HEK293 (cell line): ENCODE data around the gene MUC2.

ENCODE experiments used
- CTCF ChIA-PET: fragments of 350-600 bp; formaldehyde crosslinking; extraction: SDS; loops from one replicate; lab custom pipeline; 2021; ENCODE audit warnings: antibody characterized with exemption; lab: Yijun Ruan, JAX
- POLR2A ChIA-PET: fragments of 300-600 bp; formaldehyde crosslinking; extraction: SDS; loops from one replicate; lab custom pipeline; 2020; ENCODE audit warnings: antibody characterized with exemption, inconsistent platforms; lab: Yijun Ruan, JAX
- H3K27ac ChIP-seq: fragments of 200-500 bp; sonication (Bioruptor generic); 2 replicates; pipeline ENCODE4 v1.5.1; 2014; ENCODE audit warnings: low read depth, low read length, control low read depth, inconsistent platforms; ENCODE audit errors: extremely low read depth
- H3K36me3 ChIP-seq, 2 experiments: fragments of 200-500 bp in 1 of 2; sonication (Bioruptor generic) in 1 of 2; 1 replicate in 1 of 2; 2 replicates in 1 of 2; pipeline ENCODE4 v1.5.1; 2014 to 2017; ENCODE audit warnings: inconsistent platforms in 2 of 2, low read length in 2 of 2; ENCODE audit not compliant: control insufficient read depth in 2 of 2, insufficient read depth in 1 of 2
- H3K4me1 ChIP-seq: fragments of 200-500 bp; sonication (Bioruptor generic); 2 replicates; pipeline ENCODE4 v1.5.1; 2014; ENCODE audit warnings: mild to moderate bottlenecking, low read length, inconsistent platforms; ENCODE audit not compliant: control insufficient read depth, insufficient read depth
- H3K4me3 ChIP-seq: 2 replicates; pipeline ENCODE4 v1.5.1; 2011; ENCODE audit warnings: low read depth, mild to moderate bottlenecking, control low read depth, low read length, moderate library complexity
- H3K9me3 ChIP-seq: fragments of 200-500 bp; sonication (Bioruptor generic); 2 replicates; pipeline ENCODE4 v1.5.1; 2014; ENCODE audit warnings: low read depth, low read length, inconsistent platforms; ENCODE audit not compliant: control insufficient read depth, insufficient read depth
- BCL6B ChIP-seq: fragments of 450-650 bp; formaldehyde crosslinking; IDR thresholded peaks from 2 replicates; pipeline ENCODE4 v1.5.1; 2017; ENCODE audit warnings: missing biosample characterization, missing genetic modification characterization
- GLIS1 ChIP-seq: fragments of 450-650 bp; formaldehyde crosslinking; IDR thresholded peaks from 2 replicates; pipeline ENCODE4 v1.5.1; 2016; ENCODE audit warnings: missing biosample characterization, missing genetic modification characterization
- KLF8 ChIP-seq: fragments of 450-650 bp; formaldehyde crosslinking; IDR thresholded peaks from 2 replicates; pipeline ENCODE4 v1.5.1; 2016; ENCODE audit warnings: missing biosample characterization, missing genetic modification characterization
- SP7 ChIP-seq: fragments of 450-650 bp; formaldehyde crosslinking; IDR thresholded peaks from 2 replicates; pipeline ENCODE4 v1.5.1; 2016; ENCODE audit warnings: missing biosample characterization, missing genetic modification characterization
- ZBTB17 ChIP-seq: fragments of 450-650 bp; formaldehyde crosslinking; IDR thresholded peaks from 2 replicates; pipeline ENCODE4 v1.5.1; 2016; ENCODE audit warnings: missing biosample characterization, missing genetic modification characterization
- ZBTB48 ChIP-seq: fragments of 450-650 bp; formaldehyde crosslinking; IDR thresholded peaks from 2 replicates; pipeline ENCODE4 v1.5.1; 2016; ENCODE audit warnings: missing biosample characterization, missing genetic modification characterization
- ZFHX2 ChIP-seq: fragments of 450-650 bp; formaldehyde crosslinking; conservative IDR thresholded peaks from 2 replicates; pipeline ENCODE4 v1.5.1; 2016; ENCODE audit warnings: missing biosample characterization, missing genetic modification characterization
- ZNF133 ChIP-seq: fragments of 450-650 bp; formaldehyde crosslinking; IDR thresholded peaks from 2 replicates; pipeline ENCODE4 v1.5.1; 2016; ENCODE audit warnings: missing biosample characterization, missing genetic modification characterization
- ZNF18 ChIP-seq: fragments of 450-650 bp; formaldehyde crosslinking; IDR thresholded peaks from 2 replicates; pipeline ENCODE4 v1.5.1; 2016; ENCODE audit warnings: missing biosample characterization, missing genetic modification characterization
- ZNF202 ChIP-seq: fragments of 450-650 bp; formaldehyde crosslinking; IDR thresholded peaks from 2 replicates; pipeline ENCODE4 v1.5.1; 2016; ENCODE audit warnings: missing biosample characterization, missing genetic modification characterization, borderline replicate concordance
- ZNF211 ChIP-seq: fragments of 450-650 bp; formaldehyde crosslinking; IDR thresholded peaks from 2 replicates; pipeline ENCODE4 v1.5.1; 2016; ENCODE audit warnings: low read depth, missing biosample characterization, missing genetic modification characterization
- ZNF416 ChIP-seq: fragments of 450-650 bp; formaldehyde crosslinking; IDR thresholded peaks from 2 replicates; pipeline ENCODE4 v1.5.1; 2016; ENCODE audit warnings: missing biosample characterization, missing genetic modification characterization
- ZNF514 ChIP-seq: fragments of 450-650 bp; formaldehyde crosslinking; IDR thresholded peaks from 2 replicates; pipeline ENCODE4 v1.5.1; 2016; ENCODE audit warnings: missing biosample characterization, missing genetic modification characterization
- ZNF596 ChIP-seq: fragments of 450-650 bp; IDR thresholded peaks from 2 replicates; pipeline ENCODE4 v1.5.0; 2018; ENCODE audit warnings: missing biosample characterization, mild to moderate bottlenecking, missing genetic modification characterization, moderate library complexity
- ZNF658 ChIP-seq: fragments of 450-650 bp; formaldehyde crosslinking; IDR thresholded peaks from 2 replicates; pipeline ENCODE4; 2016; ENCODE audit warnings: missing biosample characterization, missing genetic modification characterization
- TF ChIP-seq, protein P1 (sequence below): fragments of 450-650 bp; formaldehyde crosslinking; IDR thresholded peaks from 2 replicates; pipeline ENCODE4 v1.5.1; 2016; ENCODE audit warnings: missing biosample characterization, missing genetic modification characterization, borderline replicate concordance
- TF ChIP-seq, protein P2 (sequence below): fragments of 450-650 bp; formaldehyde crosslinking; IDR thresholded peaks from 2 replicates; pipeline ENCODE4 v1.5.1; 2017; ENCODE audit warnings: missing biosample characterization, missing genetic modification characterization
- TF ChIP-seq, protein P3 (sequence below): fragments of 450-650 bp; formaldehyde crosslinking; IDR thresholded peaks from 2 replicates; pipeline ENCODE4 v1.5.1; 2017; ENCODE audit warnings: missing biosample characterization, missing genetic modification characterization

The MUC2 gene

GRCh38 chr11:1031121-1031899, 43.4 kb upstream of the MUC2 start:
- Histone ChIP-seq H3K27ac (no peak overlapping the region), H3K36me3 (no peaks in the 10 kb centered on the region), H3K4me3 (no peak overlapping the region), H3K4me1 (no peaks in the 10 kb centered on the region), H3K9me3 (no peaks in the 10 kb centered on the region)
- POLR2A ChIA-PET = interaction anchor here (0.6 kb wide), 1 partner anchor 71 kb away, joined by 3 read pairs; no protein-coding TSS in a partner anchor
- CTCF ChIA-PET = no interaction called here
- TF ChIP-seq, protein P1, sequence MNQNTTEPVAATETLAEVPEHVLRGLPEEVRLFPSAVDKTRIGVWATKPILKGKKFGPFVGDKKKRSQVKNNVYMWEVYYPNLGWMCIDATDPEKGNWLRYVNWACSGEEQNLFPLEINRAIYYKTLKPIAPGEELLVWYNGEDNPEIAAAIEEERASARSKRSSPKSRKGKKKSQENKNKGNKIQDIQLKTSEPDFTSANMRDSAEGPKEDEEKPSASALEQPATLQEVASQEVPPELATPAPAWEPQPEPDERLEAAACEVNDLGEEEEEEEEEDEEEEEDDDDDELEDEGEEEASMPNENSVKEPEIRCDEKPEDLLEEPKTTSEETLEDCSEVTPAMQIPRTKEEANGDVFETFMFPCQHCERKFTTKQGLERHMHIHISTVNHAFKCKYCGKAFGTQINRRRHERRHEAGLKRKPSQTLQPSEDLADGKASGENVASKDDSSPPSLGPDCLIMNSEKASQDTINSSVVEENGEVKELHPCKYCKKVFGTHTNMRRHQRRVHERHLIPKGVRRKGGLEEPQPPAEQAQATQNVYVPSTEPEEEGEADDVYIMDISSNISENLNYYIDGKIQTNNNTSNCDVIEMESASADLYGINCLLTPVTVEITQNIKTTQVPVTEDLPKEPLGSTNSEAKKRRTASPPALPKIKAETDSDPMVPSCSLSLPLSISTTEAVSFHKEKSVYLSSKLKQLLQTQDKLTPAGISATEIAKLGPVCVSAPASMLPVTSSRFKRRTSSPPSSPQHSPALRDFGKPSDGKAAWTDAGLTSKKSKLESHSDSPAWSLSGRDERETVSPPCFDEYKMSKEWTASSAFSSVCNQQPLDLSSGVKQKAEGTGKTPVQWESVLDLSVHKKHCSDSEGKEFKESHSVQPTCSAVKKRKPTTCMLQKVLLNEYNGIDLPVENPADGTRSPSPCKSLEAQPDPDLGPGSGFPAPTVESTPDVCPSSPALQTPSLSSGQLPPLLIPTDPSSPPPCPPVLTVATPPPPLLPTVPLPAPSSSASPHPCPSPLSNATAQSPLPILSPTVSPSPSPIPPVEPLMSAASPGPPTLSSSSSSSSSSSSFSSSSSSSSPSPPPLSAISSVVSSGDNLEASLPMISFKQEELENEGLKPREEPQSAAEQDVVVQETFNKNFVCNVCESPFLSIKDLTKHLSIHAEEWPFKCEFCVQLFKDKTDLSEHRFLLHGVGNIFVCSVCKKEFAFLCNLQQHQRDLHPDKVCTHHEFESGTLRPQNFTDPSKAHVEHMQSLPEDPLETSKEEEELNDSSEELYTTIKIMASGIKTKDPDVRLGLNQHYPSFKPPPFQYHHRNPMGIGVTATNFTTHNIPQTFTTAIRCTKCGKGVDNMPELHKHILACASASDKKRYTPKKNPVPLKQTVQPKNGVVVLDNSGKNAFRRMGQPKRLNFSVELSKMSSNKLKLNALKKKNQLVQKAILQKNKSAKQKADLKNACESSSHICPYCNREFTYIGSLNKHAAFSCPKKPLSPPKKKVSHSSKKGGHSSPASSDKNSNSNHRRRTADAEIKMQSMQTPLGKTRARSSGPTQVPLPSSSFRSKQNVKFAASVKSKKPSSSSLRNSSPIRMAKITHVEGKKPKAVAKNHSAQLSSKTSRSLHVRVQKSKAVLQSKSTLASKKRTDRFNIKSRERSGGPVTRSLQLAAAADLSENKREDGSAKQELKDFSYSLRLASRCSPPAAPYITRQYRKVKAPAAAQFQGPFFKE = no peak
- TF ChIP-seq ZNF133 (tag by site-specific recombination) (no peak), ZNF202 (tag by site-specific recombination) (no peak), SP7 (tag by site-specific recombination) (no peak), ZBTB17 (tag by site-specific recombination) (no peak), ZBTB48 (no peak), ZNF211 (tag by site-specific recombination) (no peak), ZNF514 (tag by site-specific recombination) (no peak), ZNF596 (no peak)

GRCh38 chr11:1032310-1032891, 42.3 kb upstream of the MUC2 start:
- Histone ChIP-seq H3K27ac (no peak overlapping the region), H3K9me3 (no peaks in the 10 kb centered on the region), H3K4me3 (no peak overlapping the region), H3K36me3 (no peaks in the 10 kb centered on the region), H3K4me1 (no peaks in the 10 kb centered on the region)
- POLR2A ChIA-PET = no interaction called here
- CTCF ChIA-PET = no interaction called here
- TF ChIP-seq, protein P2, sequence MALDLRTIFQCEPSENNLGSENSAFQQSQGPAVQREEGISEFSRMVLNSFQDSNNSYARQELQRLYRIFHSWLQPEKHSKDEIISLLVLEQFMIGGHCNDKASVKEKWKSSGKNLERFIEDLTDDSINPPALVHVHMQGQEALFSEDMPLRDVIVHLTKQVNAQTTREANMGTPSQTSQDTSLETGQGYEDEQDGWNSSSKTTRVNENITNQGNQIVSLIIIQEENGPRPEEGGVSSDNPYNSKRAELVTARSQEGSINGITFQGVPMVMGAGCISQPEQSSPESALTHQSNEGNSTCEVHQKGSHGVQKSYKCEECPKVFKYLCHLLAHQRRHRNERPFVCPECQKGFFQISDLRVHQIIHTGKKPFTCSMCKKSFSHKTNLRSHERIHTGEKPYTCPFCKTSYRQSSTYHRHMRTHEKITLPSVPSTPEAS (tag by site-specific recombination) = 0 out of 2 replicates have a peak, but pooled peaks have one; percentile 56
- TF ChIP-seq ZNF18 (tag by site-specific recombination) = 0 out of 2 replicates have a peak, but pooled peaks have one; percentile 13
- 0 out of 2 replicates have a peak, but pooled peaks have one; percentile 16 for TF ChIP-seq ZFHX2
- TF ChIP-seq, protein P3, sequence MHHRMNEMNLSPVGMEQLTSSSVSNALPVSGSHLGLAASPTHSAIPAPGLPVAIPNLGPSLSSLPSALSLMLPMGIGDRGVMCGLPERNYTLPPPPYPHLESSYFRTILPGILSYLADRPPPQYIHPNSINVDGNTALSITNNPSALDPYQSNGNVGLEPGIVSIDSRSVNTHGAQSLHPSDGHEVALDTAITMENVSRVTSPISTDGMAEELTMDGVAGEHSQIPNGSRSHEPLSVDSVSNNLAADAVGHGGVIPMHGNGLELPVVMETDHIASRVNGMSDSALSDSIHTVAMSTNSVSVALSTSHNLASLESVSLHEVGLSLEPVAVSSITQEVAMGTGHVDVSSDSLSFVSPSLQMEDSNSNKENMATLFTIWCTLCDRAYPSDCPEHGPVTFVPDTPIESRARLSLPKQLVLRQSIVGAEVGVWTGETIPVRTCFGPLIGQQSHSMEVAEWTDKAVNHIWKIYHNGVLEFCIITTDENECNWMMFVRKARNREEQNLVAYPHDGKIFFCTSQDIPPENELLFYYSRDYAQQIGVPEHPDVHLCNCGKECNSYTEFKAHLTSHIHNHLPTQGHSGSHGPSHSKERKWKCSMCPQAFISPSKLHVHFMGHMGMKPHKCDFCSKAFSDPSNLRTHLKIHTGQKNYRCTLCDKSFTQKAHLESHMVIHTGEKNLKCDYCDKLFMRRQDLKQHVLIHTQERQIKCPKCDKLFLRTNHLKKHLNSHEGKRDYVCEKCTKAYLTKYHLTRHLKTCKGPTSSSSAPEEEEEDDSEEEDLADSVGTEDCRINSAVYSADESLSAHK (tag by site-specific recombination) = no peak
- TF ChIP-seq KLF8 = no peak
- TF ChIP-seq ZNF658 = no peak
- no peak for TF ChIP-seq GLIS1
- TF ChIP-seq ZBTB48 = no peak
- TF ChIP-seq ZNF416 (tag by site-specific recombination) = no peak
- no peak for TF ChIP-seq BCL6B (tag by site-specific recombination)
